ENCODE measurements around the gene OR2F2.

OR2F2 gene

GRCh38 chr7:143931739-143932138 lies 3.3 kb upstream of the OR2F2 start:
- Histone ChIP-seq H3K4me1 (ENCODE audit: low read length) (no peaks in the 10 kb centered on the region), H2AFZ (ENCODE audit: low read depth, low read length) (no peak overlapping the region), H3K9ac (ENCODE audit: low read length) (no peak overlapping the region), H3K27me3 (ENCODE audit: low read depth, low read length) (no peaks in the 10 kb centered on the region), H3K79me2 (ENCODE audit: low read length) (no peaks in the 10 kb centered on the region), H4K20me1 (ENCODE audit: insufficient read depth, low read length) (no peaks in the 10 kb centered on the region), H3K36me3 (replicated peaks; ENCODE audit: low read depth, low read length) (no peaks in the 10 kb centered on the region), H3K4me3 (ENCODE audit: low read length) (no peak overlapping the region), H3K4me2 (ENCODE audit: low read length) (no peak overlapping the region), H3K9me3 (ENCODE audit: insufficient read depth, low read length) (no peaks in the 10 kb centered on the region), H3K27ac (ENCODE audit: low read length) (no peak overlapping the region)
- TF ChIP-seq EZH2phosphoT487 (IDR thresholded peaks at IDR 0.05; ENCODE audit: low read depth) (no peak), CTCF (IDR thresholded peaks at IDR 0.05; ENCODE audit: low read depth, low read length) (no peak)

DNA sequence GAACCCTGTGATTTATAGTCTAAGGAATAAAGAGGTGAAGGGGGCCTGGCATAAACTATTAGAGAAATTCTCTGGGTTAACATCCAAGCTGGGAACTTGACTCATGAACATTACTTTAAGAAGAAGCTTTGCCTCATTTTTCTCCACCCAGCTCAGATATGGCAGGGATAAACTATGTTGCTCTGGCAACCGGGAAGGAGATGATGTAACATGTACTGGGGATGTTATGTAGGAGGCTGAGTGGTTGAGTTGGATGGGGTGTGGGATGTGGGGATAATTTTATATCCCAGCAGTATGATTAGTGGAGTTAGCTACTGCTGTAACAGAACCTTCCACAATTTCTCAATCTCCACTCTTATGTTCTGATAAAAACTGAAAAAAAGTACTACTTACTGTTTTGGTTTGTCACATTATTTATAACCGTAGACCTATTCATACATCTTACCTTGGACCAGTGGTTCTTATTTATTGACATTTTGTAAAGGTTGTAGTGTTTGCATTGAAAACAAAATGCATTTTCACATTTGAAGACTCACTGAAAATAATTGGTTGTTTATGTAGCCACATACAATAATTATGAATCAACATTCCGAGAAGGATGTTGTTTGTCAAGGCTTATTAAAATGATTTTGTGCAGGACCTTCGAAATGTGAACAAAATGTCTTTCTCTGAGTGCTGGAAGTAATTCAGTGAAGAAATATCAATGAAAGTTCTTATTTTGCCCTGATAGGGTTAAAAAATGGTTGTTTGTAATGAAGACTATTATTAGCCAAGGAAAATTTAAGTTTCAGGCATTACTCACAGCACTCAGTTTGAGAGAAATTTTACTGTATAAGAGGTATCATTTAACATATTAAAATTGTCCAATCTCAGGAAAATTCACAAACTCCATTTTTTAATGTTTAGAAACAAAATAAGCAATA lies 1.3 kb downstream of the OR2F2 start:
- H3K4me2 ChIP-seq (ENCODE audit: low read length): no peak overlapping the region
- no peak overlapping the region for H3K27ac ChIP-seq (ENCODE audit: low read length)
- no peaks in the 10 kb centered on the region for H3K36me3 ChIP-seq (replicated peaks; ENCODE audit: low read depth, low read length)
- H4K20me1 ChIP-seq (ENCODE audit: insufficient read depth, low read length): no peaks in the 10 kb centered on the region
- no peaks in the 10 kb centered on the region for H3K4me1 ChIP-seq (ENCODE audit: low read length)
- no peak overlapping the region for H2AFZ ChIP-seq (ENCODE audit: low read depth, low read length)
- no peaks in the 10 kb centered on the region for H3K79me2 ChIP-seq (ENCODE audit: low read length)
- H3K9me3 ChIP-seq (ENCODE audit: insufficient read depth, low read length): no peaks in the 10 kb centered on the region
- no peak overlapping the region for H3K4me3 ChIP-seq (ENCODE audit: low read length)
- TF ChIP-seq CTCF (IDR thresholded peaks at IDR 0.05; ENCODE audit: low read depth, low read length): no peak
- no peak for TF ChIP-seq EZH2phosphoT487 (IDR thresholded peaks at IDR 0.05; ENCODE audit: low read depth)
- H3K27me3 ChIP-seq (ENCODE audit: low read depth, low read length): no peaks in the 10 kb centered on the region
- H3K9ac ChIP-seq (ENCODE audit: low read length): no peak overlapping the region

GRCh38 chr7:143938379-143939243 lies 3.6 kb downstream of the OR2F2 start:
- H3K9ac ChIP-seq (ENCODE audit: low read length): no peak overlapping the region
- no peaks in the 10 kb centered on the region for H3K79me2 ChIP-seq (ENCODE audit: low read length)
- H3K36me3 ChIP-seq (replicated peaks; ENCODE audit: low read depth, low read length): no peaks in the 10 kb centered on the region
- TF ChIP-seq CTCF (IDR thresholded peaks at IDR 0.05; ENCODE audit: low read depth, low read length) (no peak), EZH2phosphoT487 (IDR thresholded peaks at IDR 0.05; ENCODE audit: low read depth) (no peak)
- no peaks in the 10 kb centered on the region for H3K9me3 ChIP-seq (ENCODE audit: insufficient read depth, low read length)
- no peak overlapping the region for H2AFZ ChIP-seq (ENCODE audit: low read depth, low read length)
- H3K4me3 ChIP-seq (ENCODE audit: low read length): no peak overlapping the region
- no peaks in the 10 kb centered on the region for H4K20me1 ChIP-seq (ENCODE audit: insufficient read depth, low read length)
- H3K4me1 ChIP-seq (ENCODE audit: low read length): no peaks in the 10 kb centered on the region
- no peak overlapping the region for H3K4me2 ChIP-seq (ENCODE audit: low read length)
- H3K27me3 ChIP-seq (ENCODE audit: low read depth, low read length): no peaks in the 10 kb centered on the region
- no peak overlapping the region for H3K27ac ChIP-seq (ENCODE audit: low read length)

DNA sequence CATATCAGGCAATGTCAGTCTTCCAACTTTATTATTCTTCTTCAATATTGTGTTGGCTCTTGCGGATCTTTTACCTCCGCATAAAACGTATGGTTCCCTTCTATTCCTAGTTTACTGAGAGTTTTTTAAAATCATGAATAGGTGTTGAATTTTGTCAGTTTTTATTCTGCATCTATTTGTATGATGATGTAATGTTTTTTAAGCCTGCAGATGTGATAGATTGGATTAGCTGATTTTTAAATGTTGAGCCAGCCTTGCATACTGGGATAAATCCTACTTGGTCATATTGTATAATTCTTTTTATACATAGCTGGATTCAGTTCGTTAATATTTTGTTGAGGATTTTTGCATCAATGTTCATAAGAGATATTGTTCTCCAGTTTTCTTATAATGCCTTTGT lies 10.4 kb downstream of the OR2F2 start:
- Histone ChIP-seq H2AFZ (ENCODE audit: low read depth, low read length) (no peak overlapping the region), H3K9ac (ENCODE audit: low read length) (no peak overlapping the region), H3K4me3 (ENCODE audit: low read length) (no peak overlapping the region), H3K36me3 (replicated peaks; ENCODE audit: low read depth, low read length) (no peaks in the 10 kb centered on the region), H3K4me1 (ENCODE audit: low read length) (no peaks in the 10 kb centered on the region), H4K20me1 (ENCODE audit: insufficient read depth, low read length) (no peaks in the 10 kb centered on the region), H3K27ac (ENCODE audit: low read length) (no peak overlapping the region), H3K4me2 (ENCODE audit: low read length) (no peak overlapping the region), H3K79me2 (ENCODE audit: low read length) (no peaks in the 10 kb centered on the region), H3K9me3 (ENCODE audit: insufficient read depth, low read length) (no peaks in the 10 kb centered on the region), H3K27me3 (ENCODE audit: low read depth, low read length) (0 out of 2 replicates have a peak, but pooled peaks cover 4% of the 10 kb centered on the region)
- TF ChIP-seq EZH2phosphoT487 (IDR thresholded peaks at IDR 0.05; ENCODE audit: low read depth) (no peak), CTCF (IDR thresholded peaks at IDR 0.05; ENCODE audit: low read depth, low read length) (no peak)
